HG02678 (cell line): Measurements from ENCODE around the gene HERC4.
"Not testable (repeated sequence)": the region's sequence is repeated elsewhere in the genome, so short reads cannot be mapped to it uniquely, and the experiment has no call there.

Source experiments
- ATAC-seq: cut with Tn5 transposase; IDR thresholded peaks from one replicate; pipeline ENCODE4 v1.9.1; 2021; ENCODE audit warnings: mild to moderate bottlenecking, moderate library complexity; ENCODE audit not compliant: unreplicated experiment

HERC4 gene

GRCh38 chr10:67884313-67884841 is 190.7 kb downstream of the HERC4 start, which contains the start of gene SIRT1:
SIRT1 (plus strand) TSS chr10:67884656; CDS start chr10:67884722, 66 bp downstream.
- ATAC-seq, result peak; percentile 86

GRCh38 chr10:67883710-67884312 is 191.3 kb downstream of the HERC4 start:
- no peak for ATAC-seq

DNA sequence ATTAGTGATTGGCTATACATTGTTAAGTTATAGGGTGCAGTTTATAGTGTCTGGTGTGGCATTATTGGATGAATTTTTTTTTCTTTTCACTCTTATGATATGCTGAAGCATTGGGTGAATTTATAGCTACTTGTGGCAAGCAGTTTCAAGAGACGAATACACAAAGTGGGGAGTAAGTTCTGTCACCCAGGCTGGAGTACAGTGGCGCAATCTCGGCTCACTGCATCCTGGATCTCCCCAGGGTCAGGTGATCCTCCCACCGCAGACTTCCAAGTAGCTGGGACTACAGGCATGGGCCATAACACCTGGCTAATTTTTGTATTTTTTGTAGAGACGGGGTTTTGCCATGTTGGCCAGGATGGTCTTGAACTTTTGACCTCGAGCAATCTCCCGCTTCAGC is 196.9 kb downstream of the HERC4 start:
- ATAC-seq, result no peak

- not testable (repeated sequence) for ATAC-seq
Observed at GRCh38 chr10:67877421-67877820, 197.7 kb downstream of the HERC4 start.

DNA sequence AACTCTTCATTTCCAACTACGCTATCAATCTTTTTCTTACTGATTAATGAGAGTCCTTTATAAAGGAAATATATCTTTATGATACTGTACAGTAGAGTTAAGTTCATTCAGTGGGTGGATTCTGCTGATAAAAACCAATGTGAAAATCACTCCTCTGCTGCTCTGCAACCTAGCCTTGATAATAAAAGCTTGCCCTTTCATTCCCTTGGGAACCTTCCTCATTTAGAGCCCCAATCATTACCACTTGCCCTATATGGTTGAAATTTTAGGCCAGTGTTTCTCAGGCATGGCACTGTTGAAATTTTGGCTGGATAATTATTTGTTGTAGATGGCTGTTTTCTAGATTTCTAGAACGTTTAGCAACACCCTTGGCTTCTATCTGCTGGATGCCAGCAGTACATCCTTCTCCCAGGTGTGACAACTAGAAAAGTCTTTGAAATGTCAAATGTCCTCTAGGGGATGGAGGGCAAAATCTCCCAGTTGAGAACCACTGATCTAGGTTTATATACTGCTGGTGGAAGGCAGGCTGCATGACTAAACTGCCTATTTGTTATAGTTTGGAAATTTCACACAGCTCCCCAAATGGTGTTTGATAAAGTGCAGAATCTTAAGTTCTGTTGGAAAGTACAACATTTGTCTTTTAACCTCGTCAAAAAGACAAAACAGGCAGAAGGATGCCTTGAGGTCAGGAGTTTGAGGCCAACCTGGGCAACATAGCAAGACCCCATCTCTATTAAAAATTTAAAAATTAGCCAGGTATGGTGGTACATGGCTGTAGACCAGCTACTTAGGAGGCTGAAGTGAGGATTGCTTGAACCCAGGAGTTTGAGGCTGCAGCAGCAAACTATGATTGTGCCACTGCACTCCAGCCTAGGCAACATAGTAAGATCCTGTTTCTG is 199.5 kb downstream of the HERC4 start:
- no peak for ATAC-seq
